Measurements from ENCODE around the gene MRPL22.
"Not testable (repeated sequence)": the region's sequence is repeated elsewhere in the genome, so short reads cannot be mapped to it uniquely, and the experiment has no call there.

The MRPL22 gene

GRCh38 chr5:154993461-154993860 lies 52.6 kb downstream of the MRPL22 start:
- DNase-seq (ENCODE audit: low read depth, low spot score): no peak

GRCh38 chr5:154995679-154996078 lies 54.8 kb downstream of the MRPL22 start:
- no peak for DNase-seq (ENCODE audit: low read depth, low spot score)

- DNase-seq (ENCODE audit: low read depth, low spot score): no peak
Observed at GRCh38 chr5:154997746-154998145, 56.9 kb downstream of the MRPL22 start.

GRCh38 chr5:154999865-155000264 lies 59.0 kb downstream of the MRPL22 start:
- DNase-seq (ENCODE audit: low read depth, low spot score): no peak

- DNase-seq (ENCODE audit: low read depth, low spot score): no peak
Observed at GRCh38 chr5:155001523-155001922, 60.6 kb downstream of the MRPL22 start.

GRCh38 chr5:155002722-155003121 lies 61.8 kb downstream of the MRPL22 start:
- not testable (repeated sequence) for DNase-seq (ENCODE audit: low read depth, low spot score)

GRCh38 chr5:155004138-155004744 lies 63.4 kb downstream of the MRPL22 start:
- DNase-seq (ENCODE audit: low read depth, low spot score): no peak

GRCh38 chr5:155006265-155006664 lies 65.4 kb downstream of the MRPL22 start:
- DNase-seq (ENCODE audit: low read depth, low spot score): not testable (repeated sequence)

GRCh38 chr5:155008669-155009068 lies 67.8 kb downstream of the MRPL22 start:
- peak; percentile 40 for DNase-seq (ENCODE audit: low read depth, low spot score)

GRCh38 chr5:155010881-155011280 lies 70.0 kb downstream of the MRPL22 start:
- DNase-seq (ENCODE audit: low read depth, low spot score): no peak

- no peak for DNase-seq (ENCODE audit: low read depth, low spot score)
Observed at GRCh38 chr5:155013526-155013925, 72.7 kb downstream of the MRPL22 start, which contains the start of gene KIF4B. KIF4B (plus strand) TSS chr5:155013755; CDS start chr5:155013860, 105 bp downstream.

GRCh38 chr5:155015239-155015638 lies 74.4 kb downstream of the MRPL22 start:
- DNase-seq (ENCODE audit: low read depth, low spot score): no peak

GRCh38 chr5:155017610-155018009 lies 76.7 kb downstream of the MRPL22 start:
- DNase-seq (ENCODE audit: low read depth, low spot score): no peak
